Ectodermal cell (in vitro differentiated cells): ENCODE measurements around the gene ILDR2.

Source experiments
- H3K27ac ChIP-seq: 2 replicates; pipeline ENCODE4 v1.7.0; 2013; ENCODE audit warnings: mild to moderate bottlenecking, low read depth, low read length; ENCODE audit not compliant: insufficient read depth, poor library complexity, severe bottlenecking
- H3K27me3 ChIP-seq: 2 replicates; pipeline ENCODE4 v1.7.0; 2013; ENCODE audit warnings: mild to moderate bottlenecking, low read length; ENCODE audit not compliant: insufficient read depth, control insufficient read depth, poor library complexity, severe bottlenecking
- H3K36me3 ChIP-seq: one replicate; pipeline ENCODE4 v1.7.0; 2013; ENCODE audit warnings: low read length; ENCODE audit not compliant: control insufficient read depth, insufficient read depth
- H3K4me1 ChIP-seq: one replicate; pipeline ENCODE4 v1.7.0; 2013; ENCODE audit warnings: low read length; ENCODE audit not compliant: control insufficient read depth, insufficient read depth
- H3K4me3 ChIP-seq: 2 replicates; pipeline ENCODE4 v1.7.0; 2013; ENCODE audit warnings: low read depth, low read length, control low read depth; ENCODE audit not compliant: insufficient read depth
- H3K9me3 ChIP-seq: 2 replicates; pipeline ENCODE4 v1.7.0; 2013; ENCODE audit warnings: mild to moderate bottlenecking, low read length, moderate library complexity; ENCODE audit not compliant: control insufficient read depth
- WGBS, 2 experiments: methylation state at CpG; one replicate each; pipeline ENCODE4 v1.1.7; 2013; ENCODE audit warnings: missing lambda C conversion rate in 2 of 2; 5-methylcytosine and 5-hydroxymethylcytosine counted together

Gene ILDR2

GRCh38 chr1:166874464-166874863 lies 100.9 kb downstream of the ILDR2 start:
- Histone ChIP-seq H3K4me3 (no peak overlapping the region), H3K27ac (no peak overlapping the region), H3K4me1 (no peaks in the 10 kb centered on the region), H3K36me3 (peaks cover 5% of the 10 kb centered on the region), H3K27me3 (no peaks in the 10 kb centered on the region), H3K9me3 (no peaks in the 10 kb centered on the region)
- 93 to 95% methylated on average over 7 to 8 of the region's 8 CpGs for WGBS, 2 experiments

GRCh38 chr1:166870584-166870983 lies 104.8 kb downstream of the ILDR2 start:
- Histone ChIP-seq H3K9me3 (no peaks in the 10 kb centered on the region), H3K4me1 (no peaks in the 10 kb centered on the region), H3K27me3 (no peaks in the 10 kb centered on the region), H3K27ac (no peak overlapping the region), H3K4me3 (no peak overlapping the region), H3K36me3 (peaks cover 21% of the 10 kb centered on the region)
- 91 to 95% methylated on average over 4 of the region's 4 CpGs for WGBS, 2 experiments

GRCh38 chr1:166869318-166870099 lies 105.8 kb downstream of the ILDR2 start:
- H3K27me3 ChIP-seq = no peaks in the 10 kb centered on the region
- H3K4me3 ChIP-seq = no peak overlapping the region
- H3K27ac ChIP-seq = no peak overlapping the region
- WGBS, 2 experiments = 40 to 84% methylated on average over 1 to 3 of the region's 3 CpGs
- no peaks in the 10 kb centered on the region for H3K9me3 ChIP-seq
- H3K4me1 ChIP-seq = no peaks in the 10 kb centered on the region
- peaks cover 24% of the 10 kb centered on the region for H3K36me3 ChIP-seq

- Histone ChIP-seq H3K27me3 (no peaks in the 10 kb centered on the region), H3K4me1 (no peaks in the 10 kb centered on the region), H3K36me3 (peaks cover 31% of the 10 kb centered on the region), H3K4me3 (no peak overlapping the region), H3K9me3 (no peaks in the 10 kb centered on the region), H3K27ac (no peak overlapping the region)
- 82 to 88% methylated on average over 7 of the region's 7 CpGs for WGBS, 2 experiments
Observed at GRCh38 chr1:166868639-166869038, 106.7 kb downstream of the ILDR2 start.

- H3K9me3 ChIP-seq = no peaks in the 10 kb centered on the region
- peaks cover 44% of the 10 kb centered on the region for H3K36me3 ChIP-seq
- H3K4me1 ChIP-seq = no peaks in the 10 kb centered on the region
- no peak overlapping the region for H3K4me3 ChIP-seq
- H3K27ac ChIP-seq = no peak overlapping the region
- no peaks in the 10 kb centered on the region for H3K27me3 ChIP-seq
- 94 to 96% methylated on average over 4 to 5 of the region's 5 CpGs for WGBS, 2 experiments
Observed at GRCh38 chr1:166865926-166866325, 109.4 kb downstream of the ILDR2 start.

GRCh38 chr1:166859597-166859996 lies 115.7 kb downstream of the ILDR2 start:
- H3K36me3 ChIP-seq = peaks cover 46% of the 10 kb centered on the region
- H3K4me1 ChIP-seq = peaks cover 6% of the 10 kb centered on the region
- no peak overlapping the region for H3K27ac ChIP-seq
- no peak overlapping the region for H3K4me3 ChIP-seq
- no peaks in the 10 kb centered on the region for H3K9me3 ChIP-seq
- 71 to 73% methylated on average over 5 of the region's 5 CpGs for WGBS, 2 experiments
- H3K27me3 ChIP-seq = no peaks in the 10 kb centered on the region

- Histone ChIP-seq H3K27ac (peak overlapping the region; percentile 19), H3K4me1 (peaks cover 6% of the 10 kb centered on the region), H3K27me3 (no peaks in the 10 kb centered on the region), H3K9me3 (no peaks in the 10 kb centered on the region), H3K4me3 (no peak overlapping the region), H3K36me3 (peaks cover 39% of the 10 kb centered on the region)
- WGBS, 2 experiments = 66 to 75% methylated on average over 7 of the region's 7 CpGs
Observed at GRCh38 chr1:166858726-166859419, 116.5 kb downstream of the ILDR2 start.
